ENCODE results near the gene ETV3L.

The ETV3L gene

DNA sequence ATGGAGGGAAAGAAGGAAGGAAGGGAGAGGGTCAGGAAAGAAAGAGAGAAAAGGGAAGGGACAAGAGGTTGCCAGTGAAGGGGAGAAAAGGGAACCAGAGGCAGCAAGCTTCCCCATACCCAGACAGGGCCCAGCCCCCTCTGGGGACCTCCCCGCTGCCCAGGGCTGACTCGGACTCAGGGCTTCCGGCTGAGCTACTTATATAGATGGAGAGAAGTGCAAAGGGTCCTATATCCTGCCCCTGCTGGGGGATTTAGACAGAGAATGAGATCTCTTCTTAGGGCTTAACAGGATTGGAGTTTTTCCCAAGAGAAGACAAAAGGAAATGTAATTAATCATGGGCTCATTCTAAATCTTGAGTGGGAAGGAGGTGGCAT is at the start of gene ETV3L:
TSS of gene ETV3L (minus strand) at position 176 of the 377 bp plus-strand sequence. CDS start 285 bp downstream, outside the sequence.
- DNase-seq, result no peak

DNA sequence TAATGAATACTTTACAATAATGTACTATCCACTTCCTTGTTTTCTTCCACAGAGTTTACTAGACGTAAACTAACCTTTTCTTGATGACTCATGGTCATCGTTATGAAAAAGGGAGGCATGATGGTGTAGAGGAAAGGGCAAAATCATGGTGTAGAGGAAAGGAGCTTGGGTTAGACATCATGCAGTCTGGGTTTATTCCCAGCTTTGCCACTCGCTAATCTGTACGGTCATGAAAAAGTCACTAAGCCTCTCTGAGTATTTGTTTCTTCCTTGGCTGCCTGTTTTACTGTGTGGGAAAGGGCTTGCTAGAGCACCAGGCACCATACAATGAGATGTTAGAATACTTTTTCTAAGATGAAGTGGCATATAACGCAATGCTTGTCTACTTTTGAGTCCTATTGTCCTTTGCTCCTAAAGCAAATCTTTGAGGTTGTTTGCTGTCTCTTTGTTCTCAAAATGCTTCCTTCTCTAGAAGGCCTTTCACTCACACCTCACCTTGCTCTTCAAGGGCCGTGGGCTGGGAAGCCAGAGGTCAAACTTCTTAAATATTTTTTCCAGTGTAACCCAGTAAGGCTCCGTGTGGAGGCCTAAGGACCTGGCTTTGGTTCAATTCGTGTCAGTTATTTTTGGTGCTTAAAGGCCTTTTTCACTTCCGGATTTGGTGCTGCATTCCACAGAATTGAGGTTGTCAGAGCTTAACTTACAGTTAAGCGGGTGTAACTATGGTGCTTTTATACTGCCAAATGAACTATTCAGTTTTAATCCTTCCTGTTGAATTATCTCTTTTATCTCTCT is 48.5 kb upstream of the ETV3L start:
- DNase-seq, result no peak

- DNase-seq, result no peak
Observed at GRCh38 chr1:157147037-157147436, 47.4 kb upstream of the ETV3L start.

DNA sequence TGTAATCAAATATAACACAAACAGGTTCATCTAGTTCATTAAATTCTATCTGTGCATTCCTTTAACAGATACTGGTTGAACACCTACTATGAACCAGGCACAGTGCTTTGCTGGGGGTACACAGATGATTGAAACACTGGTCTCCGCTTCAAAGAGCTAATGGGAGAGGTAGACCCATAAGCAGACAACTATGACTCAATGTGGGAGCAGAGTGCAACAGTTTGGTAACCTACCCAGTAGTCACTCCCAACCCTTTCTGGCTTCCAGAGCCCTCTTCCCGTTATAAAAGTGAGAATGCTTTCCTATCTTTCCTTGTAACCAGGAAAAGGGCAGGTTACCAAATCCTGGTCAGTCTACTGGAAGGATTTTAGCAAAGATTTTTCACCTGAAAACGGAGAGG is 46.6 kb upstream of the ETV3L start:
- no peak for DNase-seq

GRCh38 chr1:157145076-157145475 is 45.5 kb upstream of the ETV3L start:
- DNase-seq, result no peak

- DNase-seq, result no peak
Observed at GRCh38 chr1:157144509-157144908, 44.9 kb upstream of the ETV3L start.

- DNase-seq, result no peak
Observed at GRCh38 chr1:157142765-157143423, 43.3 kb upstream of the ETV3L start.

DNA sequence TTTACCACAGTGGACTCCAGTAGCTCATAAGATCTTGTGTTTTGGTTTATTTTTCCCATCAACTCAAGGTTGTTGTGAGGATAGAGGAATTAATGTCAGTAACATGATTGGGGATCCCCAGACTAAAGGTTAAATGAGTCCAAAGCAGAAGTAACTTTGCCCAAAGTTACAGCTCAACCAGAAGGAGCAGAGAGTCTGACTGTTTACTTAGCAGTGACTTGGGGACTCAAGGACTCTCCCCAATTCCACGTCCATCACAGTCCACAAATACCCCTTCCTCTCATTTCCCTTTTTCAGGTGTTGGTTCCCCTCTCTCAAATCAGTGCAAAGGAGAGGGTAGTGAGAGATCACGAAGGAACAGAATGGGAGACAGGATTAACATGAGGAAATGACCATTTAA is 42.6 kb upstream of the ETV3L start:
- no peak for DNase-seq

GRCh38 chr1:157141212-157141855 is 41.7 kb upstream of the ETV3L start:
- DNase-seq, result no peak

GRCh38 chr1:157140063-157140588 is 40.5 kb upstream of the ETV3L start:
- DNase-seq, result no peak

GRCh38 chr1:157139052-157139715 is 39.6 kb upstream of the ETV3L start:
- DNase-seq, result no peak

DNA sequence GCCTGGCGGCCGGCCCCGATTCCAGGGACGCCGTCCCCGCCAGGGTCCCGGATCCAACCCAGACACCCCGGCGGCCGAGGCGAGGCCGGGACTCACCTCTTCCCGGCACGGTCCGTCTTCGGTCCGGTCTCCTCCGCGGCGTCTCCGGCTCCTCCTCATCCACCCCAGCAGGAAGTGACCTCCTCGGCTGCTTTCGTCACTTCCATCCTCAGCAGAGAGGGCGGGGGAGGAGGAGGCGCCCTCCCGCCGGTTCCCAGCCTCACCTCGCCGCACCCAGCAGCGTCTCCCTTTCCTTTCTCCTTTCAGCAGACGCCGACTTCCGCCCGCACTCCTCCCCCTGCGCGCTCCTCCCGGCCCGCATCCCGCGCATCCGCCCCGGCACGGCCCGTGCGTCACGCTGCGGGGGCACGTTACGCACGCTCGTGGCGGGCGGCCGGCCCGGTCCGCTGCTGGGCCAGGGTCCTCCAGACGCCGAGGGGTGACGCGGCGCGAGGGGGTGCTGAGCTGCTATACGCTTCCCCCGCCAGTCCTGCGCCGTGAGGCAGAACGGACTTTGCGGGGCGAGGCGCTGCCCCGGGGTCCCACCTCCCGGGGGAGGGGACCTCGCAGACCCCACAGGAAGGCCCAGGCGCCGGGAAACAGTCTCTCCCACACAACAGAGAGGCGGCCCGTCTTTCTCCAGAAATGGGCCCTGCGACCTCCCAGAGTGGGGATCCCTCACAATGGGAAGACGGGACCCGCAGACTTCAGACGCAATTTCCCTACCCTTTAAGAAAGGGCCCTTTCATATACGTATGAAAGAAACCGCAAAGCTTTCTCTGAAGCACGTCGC is 38.8 kb upstream of the ETV3L start, which contains the start of gene ETV3:
TSS of gene ETV3 (minus strand) at position 176 of the 832 bp plus-strand sequence. CDS start 2,043 bp downstream, outside the sequence.
- DNase-seq, result peak; percentile 94

GRCh38 chr1:157137408-157138219 is 38.0 kb upstream of the ETV3L start:
- peak; percentile 57 for DNase-seq

GRCh38 chr1:157137046-157137407 is 37.4 kb upstream of the ETV3L start:
- no peak for DNase-seq

DNA sequence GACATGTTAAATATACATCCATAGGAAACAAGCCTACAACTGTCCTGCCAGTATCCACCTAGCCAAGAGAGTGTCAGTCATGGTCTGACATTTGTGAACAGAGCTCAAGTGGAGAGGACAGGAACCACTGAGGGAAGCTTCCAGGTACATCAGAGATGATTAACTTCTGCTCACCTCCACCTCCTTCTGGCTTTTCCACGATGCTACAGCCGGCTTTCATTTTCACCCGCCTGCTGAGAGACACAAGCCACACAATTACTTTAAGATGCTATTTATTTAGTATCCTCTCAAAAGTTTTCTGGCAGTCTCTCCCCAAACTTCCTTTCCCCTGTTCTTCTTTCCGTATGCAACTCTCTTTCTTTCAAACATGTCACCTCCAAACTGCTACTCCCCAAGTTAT is 36.5 kb upstream of the ETV3L start:
- no peak for DNase-seq

DNA sequence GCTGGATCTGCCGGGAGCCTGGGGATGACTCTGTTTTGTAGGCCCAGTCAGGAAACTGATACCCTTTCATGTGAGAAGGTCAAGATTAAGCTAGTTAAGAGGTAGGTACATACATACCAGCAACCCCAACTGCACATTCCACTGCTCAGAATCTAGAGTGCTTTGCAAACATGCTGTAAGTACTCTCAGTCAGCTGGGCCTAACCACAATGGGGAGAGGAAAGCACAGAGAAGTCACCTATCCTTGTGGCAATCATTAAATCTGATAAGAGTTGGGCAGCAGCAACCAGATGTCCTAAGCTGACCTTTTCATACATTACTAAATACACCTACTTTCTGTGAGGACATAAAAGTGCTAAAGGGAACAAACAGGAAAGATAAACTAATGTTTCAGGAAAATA is 36.0 kb upstream of the ETV3L start:
- DNase-seq, result peak; percentile 62

DNA sequence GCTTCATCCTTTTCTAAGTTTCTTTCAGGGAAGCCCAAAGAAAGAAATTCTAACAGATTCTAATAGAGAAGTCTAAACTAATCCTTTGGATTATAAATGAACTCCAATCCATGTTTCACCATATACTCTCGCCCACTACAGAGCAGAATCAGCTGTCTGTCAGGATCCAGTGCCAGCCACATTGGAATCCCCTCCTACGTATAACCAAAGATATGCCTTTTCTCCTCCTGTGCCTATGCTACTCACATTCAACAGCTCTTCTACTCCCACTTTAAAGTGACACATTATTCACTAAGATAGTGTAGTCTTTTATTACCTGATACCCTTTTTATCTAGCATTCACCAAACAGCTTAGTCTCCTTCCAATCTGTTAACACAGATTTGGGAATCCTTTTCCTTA is 35.5 kb upstream of the ETV3L start:
- DNase-seq, result no peak

- DNase-seq, result no peak
Observed at GRCh38 chr1:157134442-157134841, 34.8 kb upstream of the ETV3L start.

DNA sequence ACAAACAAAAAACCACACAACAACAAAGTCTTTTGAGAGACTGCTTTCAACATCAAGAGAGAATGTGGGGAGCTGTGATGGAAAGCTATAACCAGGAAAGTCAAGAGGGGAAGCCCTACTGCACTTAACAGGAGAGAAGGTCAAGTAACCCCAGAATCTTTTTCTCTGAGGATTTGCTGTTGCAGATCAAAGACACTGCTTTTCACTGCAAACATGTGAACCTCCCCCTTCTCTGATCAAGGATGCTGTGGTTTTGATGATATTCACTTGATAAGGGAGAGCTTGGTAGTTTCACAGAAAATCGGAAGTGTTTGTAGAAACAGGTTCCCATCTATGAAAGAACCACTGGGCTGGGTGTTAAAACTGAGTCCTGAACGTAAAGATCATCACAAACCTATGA is 33.8 kb upstream of the ETV3L start:
- DNase-seq, result peak; percentile 56

DNA sequence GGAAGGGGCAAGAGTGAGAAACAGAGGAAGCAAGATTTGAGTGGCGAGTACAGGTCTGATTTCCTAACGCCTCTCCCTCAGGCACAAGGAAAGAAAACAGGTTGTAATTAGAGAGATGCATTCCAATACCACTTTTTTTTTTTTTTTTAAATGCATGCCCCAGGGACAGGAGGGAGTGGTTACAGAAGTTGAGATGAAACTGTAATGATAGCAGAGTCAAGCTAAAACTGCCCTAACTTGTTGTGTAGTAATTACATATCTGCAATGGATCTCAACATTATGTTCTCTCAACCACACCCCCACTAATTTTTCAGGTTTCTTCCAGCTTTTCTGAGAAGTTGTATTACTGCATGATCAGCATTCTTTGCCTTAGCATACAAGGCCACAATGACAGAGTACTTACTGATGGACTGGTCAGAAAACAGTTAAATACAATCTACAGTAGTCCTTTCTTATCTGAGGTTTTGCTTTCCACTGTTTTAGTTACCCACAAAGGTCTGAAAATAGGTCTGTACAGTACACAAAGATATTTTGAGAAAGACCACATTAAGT is 33.1 kb upstream of the ETV3L start:
- DNase-seq, result peak; percentile 66

DNA sequence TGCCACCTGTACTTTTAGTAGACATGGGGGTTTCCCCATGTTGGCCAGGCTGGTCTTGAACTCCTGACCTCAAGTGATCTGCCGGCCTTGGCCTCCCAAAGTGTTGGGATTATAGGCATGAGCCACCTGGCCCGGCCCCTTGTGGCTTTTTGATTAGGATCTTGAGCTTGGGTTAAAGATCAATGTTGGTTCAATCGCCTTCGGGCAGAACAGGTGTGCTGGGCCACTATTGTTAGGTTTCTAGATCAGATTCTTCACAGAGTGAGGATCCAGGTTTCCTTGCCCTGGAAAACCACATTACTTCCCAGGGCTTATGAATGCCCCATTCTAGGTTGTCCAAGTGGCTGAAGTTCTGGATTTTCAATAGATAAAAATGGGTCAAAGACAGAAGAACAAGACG is 32.5 kb upstream of the ETV3L start:
- no peak for DNase-seq
